VCaP (cell line): ENCODE data around the gene FAM149B1.
"Not testable (repeated sequence)": the region's sequence is repeated elsewhere in the genome, so short reads cannot be mapped to it uniquely, and the experiment has no call there.

Experiments used
- H3K27ac ChIP-seq: fragments of 450-650 bp; 2 replicates; pipeline ENCODE4 v1.5.1; 2017
- TF ChIP-seq, protein P1 (sequence below): fragments of 450-650 bp; conservative IDR thresholded peaks from 2 replicates; pipeline ENCODE4 v1.5.1; 2017; ENCODE audit warnings: mild to moderate bottlenecking, moderate library complexity

The FAM149B1 gene

DNA sequence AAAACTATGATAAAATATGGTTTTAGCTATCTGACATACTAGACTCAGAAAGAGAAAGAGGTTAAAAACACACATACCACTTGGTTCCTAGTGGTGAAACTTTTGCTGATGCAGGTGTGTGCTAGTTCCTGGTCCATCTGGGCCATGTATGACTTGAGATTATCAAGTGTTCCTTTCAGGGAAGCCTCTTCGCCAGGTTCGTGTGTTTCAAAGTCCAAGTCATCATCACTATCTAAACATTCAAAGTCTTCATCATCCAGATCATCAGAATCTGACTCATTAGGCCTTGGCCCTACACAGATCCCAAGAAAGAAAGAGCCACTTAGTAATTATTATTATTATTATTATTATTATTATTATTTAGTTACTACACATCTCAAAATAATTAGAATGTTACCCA lies 31.3 kb upstream of the FAM149B1 start:
- TF ChIP-seq, protein P1, sequence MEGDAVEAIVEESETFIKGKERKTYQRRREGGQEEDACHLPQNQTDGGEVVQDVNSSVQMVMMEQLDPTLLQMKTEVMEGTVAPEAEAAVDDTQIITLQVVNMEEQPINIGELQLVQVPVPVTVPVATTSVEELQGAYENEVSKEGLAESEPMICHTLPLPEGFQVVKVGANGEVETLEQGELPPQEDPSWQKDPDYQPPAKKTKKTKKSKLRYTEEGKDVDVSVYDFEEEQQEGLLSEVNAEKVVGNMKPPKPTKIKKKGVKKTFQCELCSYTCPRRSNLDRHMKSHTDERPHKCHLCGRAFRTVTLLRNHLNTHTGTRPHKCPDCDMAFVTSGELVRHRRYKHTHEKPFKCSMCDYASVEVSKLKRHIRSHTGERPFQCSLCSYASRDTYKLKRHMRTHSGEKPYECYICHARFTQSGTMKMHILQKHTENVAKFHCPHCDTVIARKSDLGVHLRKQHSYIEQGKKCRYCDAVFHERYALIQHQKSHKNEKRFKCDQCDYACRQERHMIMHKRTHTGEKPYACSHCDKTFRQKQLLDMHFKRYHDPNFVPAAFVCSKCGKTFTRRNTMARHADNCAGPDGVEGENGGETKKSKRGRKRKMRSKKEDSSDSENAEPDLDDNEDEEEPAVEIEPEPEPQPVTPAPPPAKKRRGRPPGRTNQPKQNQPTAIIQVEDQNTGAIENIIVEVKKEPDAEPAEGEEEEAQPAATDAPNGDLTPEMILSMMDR: no peak
- H3K27ac ChIP-seq: no peak overlapping the region

DNA sequence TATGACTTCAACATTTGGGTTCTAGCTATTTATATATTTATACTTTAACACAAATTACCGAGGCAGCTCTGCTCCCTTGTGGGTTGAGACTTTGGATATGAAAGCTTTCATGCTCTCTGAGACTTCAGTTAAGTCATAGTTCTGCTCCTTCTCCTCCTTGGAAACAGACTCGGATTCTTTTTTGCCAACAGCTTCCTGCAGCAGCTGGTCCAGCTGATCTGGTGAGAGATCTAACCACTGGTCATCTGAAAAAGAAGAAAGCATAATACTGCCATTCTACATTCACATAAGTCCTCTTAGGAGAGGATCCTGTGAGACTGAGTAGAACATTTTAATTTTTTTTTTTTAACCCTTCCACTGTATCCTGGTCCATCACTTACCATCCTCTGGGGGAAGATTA lies 28.7 kb upstream of the FAM149B1 start:
- TF ChIP-seq, protein P1: no peak
- no peak overlapping the region for H3K27ac ChIP-seq

DNA sequence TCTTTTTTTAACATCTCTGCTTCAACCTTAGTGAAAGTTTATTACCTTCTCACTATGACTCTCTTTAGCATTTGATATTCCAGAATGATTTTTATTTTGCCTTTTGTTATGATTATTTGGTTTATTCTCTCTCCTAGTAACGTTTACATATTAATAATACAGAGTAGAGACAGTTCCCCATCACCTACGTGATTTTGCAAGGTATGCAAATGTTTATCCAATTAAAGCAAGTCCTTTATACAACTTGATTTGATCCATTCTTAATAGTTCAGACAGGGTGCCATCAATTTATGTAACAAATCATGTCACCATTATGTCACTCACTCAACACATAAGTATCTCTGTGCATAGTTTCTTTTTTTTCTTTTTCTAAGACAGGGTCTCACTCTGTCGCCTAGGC lies 26.3 kb upstream of the FAM149B1 start:
- no peak overlapping the region for H3K27ac ChIP-seq
- TF ChIP-seq, protein P1: no peak

- H3K27ac ChIP-seq: not testable (repeated sequence)
Measured at GRCh38 chr10:73150633-73151413, 17.1 kb upstream of the FAM149B1 start.

GRCh38 chr10:73152009-73152408 lies 15.9 kb upstream of the FAM149B1 start:
- TF ChIP-seq, protein P1: no peak
- no peak overlapping the region for H3K27ac ChIP-seq

DNA sequence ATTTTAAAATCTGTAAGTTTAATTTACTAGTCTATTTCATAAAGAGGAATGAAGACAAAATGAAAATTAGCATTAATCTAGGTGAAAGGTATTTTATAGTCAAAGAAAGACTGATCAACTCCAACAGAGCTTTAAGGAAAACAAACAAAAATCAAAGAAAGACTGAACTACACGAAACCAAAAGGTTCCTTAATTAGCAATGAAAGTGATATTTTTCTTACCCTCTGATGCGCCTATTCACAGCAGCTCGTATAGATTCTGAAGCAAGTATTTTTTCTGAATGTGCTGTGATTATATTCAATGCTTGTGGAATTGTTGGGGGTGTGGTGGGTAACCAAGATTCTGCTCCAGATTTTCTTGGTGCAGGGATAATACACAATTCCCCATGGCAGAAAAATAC lies 11.9 kb upstream of the FAM149B1 start:
- TF ChIP-seq, protein P1: no peak
- H3K27ac ChIP-seq: no peak overlapping the region

DNA sequence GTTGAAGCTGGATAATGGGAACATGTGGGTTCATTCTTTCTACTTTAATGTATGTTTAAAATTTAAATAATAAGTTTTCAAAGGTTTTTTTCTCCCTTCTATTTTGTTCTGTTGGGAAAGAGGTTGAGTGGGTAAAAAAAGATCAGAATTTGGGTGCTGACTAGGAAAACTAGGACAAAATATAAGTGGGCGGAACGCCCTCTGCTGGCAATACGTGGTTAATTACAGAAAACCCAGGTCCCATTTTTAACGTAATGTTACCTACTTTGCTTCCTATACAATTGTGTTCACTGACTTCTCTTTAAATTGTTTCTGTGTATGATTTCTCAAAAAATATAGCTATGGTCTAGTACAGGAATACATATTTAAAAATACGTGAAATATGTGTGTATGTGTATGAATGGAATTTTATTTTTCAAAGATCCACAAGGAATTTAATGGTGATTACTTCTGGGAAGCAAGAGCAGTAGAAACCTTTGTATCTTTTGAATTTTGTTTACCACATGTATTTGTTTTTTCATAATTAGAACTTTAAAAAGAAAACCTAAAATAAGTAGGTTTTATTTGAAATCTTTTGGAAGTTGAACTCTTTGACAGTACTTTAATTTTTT lies 8.8 kb upstream of the FAM149B1 start:
- TF ChIP-seq, protein P1: peak; percentile 86
- H3K27ac ChIP-seq: no peak overlapping the region

DNA sequence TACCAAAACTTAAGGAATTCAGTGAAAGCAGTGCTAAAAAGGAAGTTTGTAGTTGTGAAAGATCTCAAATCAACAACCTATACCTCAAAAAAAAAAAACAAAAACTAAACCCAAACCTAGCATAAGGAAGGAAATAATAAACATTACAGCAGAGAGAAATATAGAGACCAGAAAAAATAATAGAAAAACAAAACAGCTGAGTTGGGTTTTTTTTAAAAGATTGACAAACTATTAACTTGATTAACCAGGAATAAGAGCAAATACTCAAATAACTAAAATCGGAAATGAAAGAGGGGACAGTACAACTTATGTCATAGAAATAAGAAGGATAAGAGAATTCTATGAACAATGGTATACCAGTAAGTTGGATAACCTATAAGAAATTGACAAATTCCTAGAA lies 6.8 kb upstream of the FAM149B1 start:
- H3K27ac ChIP-seq: no peak overlapping the region
- TF ChIP-seq, protein P1: no peak
